HG03066 (cell line): ENCODE data around the gene IL6R.
"Not testable (repeated sequence)": the region's sequence is repeated elsewhere in the genome, so short reads cannot be mapped to it uniquely, and the experiment has no call there.

Experiments
- ATAC-seq: cut with Tn5 transposase; IDR thresholded peaks from one replicate; pipeline ENCODE4 v1.9.1; 2021; ENCODE audit warnings: low read depth; ENCODE audit not compliant: unreplicated experiment

IL6R gene

GRCh38 chr1:154474802-154475201 lies 69.7 kb downstream of the IL6R start:
- no peak for ATAC-seq

GRCh38 chr1:154476791-154477190 lies 71.6 kb downstream of the IL6R start:
- no peak for ATAC-seq

GRCh38 chr1:154478013-154478412 lies 72.9 kb downstream of the IL6R start:
- no peak for ATAC-seq

GRCh38 chr1:154478639-154479038 lies 73.5 kb downstream of the IL6R start:
- ATAC-seq = no peak

GRCh38 chr1:154479764-154480421 lies 74.8 kb downstream of the IL6R start:
- no peak for ATAC-seq

GRCh38 chr1:154481053-154481452 lies 75.9 kb downstream of the IL6R start:
- no peak for ATAC-seq

- ATAC-seq = no peak
Measured at GRCh38 chr1:154483941-154484803, 79.0 kb downstream of the IL6R start.

- no peak for ATAC-seq
Measured at GRCh38 chr1:154485106-154485505, 80.0 kb downstream of the IL6R start.

GRCh38 chr1:154485910-154486496 lies 80.9 kb downstream of the IL6R start:
- no peak for ATAC-seq

GRCh38 chr1:154486756-154487155 lies 81.6 kb downstream of the IL6R start:
- ATAC-seq = not testable (repeated sequence)

- ATAC-seq = no peak
Measured at GRCh38 chr1:154488922-154489321, 83.8 kb downstream of the IL6R start.

GRCh38 chr1:154489695-154490274 lies 84.6 kb downstream of the IL6R start:
- ATAC-seq = no peak

- ATAC-seq = no peak
Measured at GRCh38 chr1:154490317-154490716, 85.2 kb downstream of the IL6R start.

- no peak for ATAC-seq
Measured at GRCh38 chr1:154492115-154492514, 87.0 kb downstream of the IL6R start.

GRCh38 chr1:154493276-154493675 lies 88.1 kb downstream of the IL6R start:
- ATAC-seq = no peak

GRCh38 chr1:154495496-154496273 lies 90.5 kb downstream of the IL6R start:
- no peak for ATAC-seq

- no peak for ATAC-seq
Measured at GRCh38 chr1:154496383-154496782, 91.2 kb downstream of the IL6R start.

GRCh38 chr1:154497026-154497806 lies 92.1 kb downstream of the IL6R start:
- ATAC-seq = no peak

- ATAC-seq = no peak
Measured at GRCh38 chr1:154499446-154499845, 94.3 kb downstream of the IL6R start.

GRCh38 chr1:154500533-154500932 lies 95.4 kb downstream of the IL6R start:
- no peak for ATAC-seq
